CD4-positive, alpha-beta T cell (primary cell): Measurements from ENCODE around the gene UBXN11. TPM values are rescaled to one million over a fixed set of nuclear protein-coding genes. Genes with fewer than 3 reads are reported as not detected.

Experiments
- ATAC-seq: fragments of 200-7000 bp; cut with Tn5 transposase; one replicate; pipeline ENCODE4 v1.10.0; 2022; ENCODE audit warnings: mild to moderate bottlenecking; ENCODE audit not compliant: poor library complexity
- CTCF ChIA-PET: fragments of 350-600 bp; sonication (Branson Sonifier 250); formaldehyde crosslinking; loops from one replicate; lab custom pipeline; 2021; ENCODE audit warnings: antibody characterized with exemption, inconsistent platforms; lab: Charles Lee
- POLR2A ChIA-PET: fragments of 350-600 bp; sonication (Branson Sonifier 250); formaldehyde crosslinking; loops from one replicate; lab custom pipeline; 2021; ENCODE audit warnings: antibody characterized with exemption, inconsistent platforms; lab: Charles Lee
- DNase-seq, 14 experiments: peaks; one replicate each; pipeline ENCODE4 v3.0.0-alpha.2; 2013 to 2020; ENCODE audit warnings: mixed read lengths in 2 of 14
- H3K27ac ChIP-seq, 2 donors: one replicate each; pipeline versions ENCODE4 v1.5.1 to v1.7.0; 2013; ENCODE audit warnings: low read length in 2 of 2, low read depth in 1 of 2, mild to moderate bottlenecking in 1 of 2
- H3K27me3 ChIP-seq, 2 experiments: 1 replicate in 1 of 2; 2 replicates in 1 of 2; pipeline versions ENCODE4 v1.6.1 to v1.7.0; 2013; ENCODE audit warnings: low read length in 2 of 2, control low read depth in 1 of 2, mild to moderate bottlenecking in 1 of 2, moderate library complexity in 1 of 2; ENCODE audit not compliant: insufficient read depth in 2 of 2, control insufficient read depth in 1 of 2
- H3K36me3 ChIP-seq: one replicate; pipeline ENCODE4 v1.6.1; 2013; ENCODE audit warnings: low read length, control low read depth; ENCODE audit not compliant: insufficient read depth
- H3K4me1 ChIP-seq: one replicate; pipeline ENCODE4 v1.6.1; 2013; ENCODE audit warnings: low read length, control low read depth; ENCODE audit not compliant: insufficient read depth
- H3K4me3 ChIP-seq: one replicate; pipeline ENCODE4 v1.5.1; 2013; ENCODE audit warnings: mild to moderate bottlenecking, low read length, moderate library complexity
- H3K9me3 ChIP-seq, 2 experiments: 1 replicate in 1 of 2; 2 replicates in 1 of 2; pipeline versions ENCODE4 v1.6.1 to v1.7.0; 2013; ENCODE audit warnings: low read length in 2 of 2, mild to moderate bottlenecking in 2 of 2, control low read depth in 1 of 2, moderate library complexity in 1 of 2; ENCODE audit not compliant: control insufficient read depth in 1 of 2, insufficient read depth in 1 of 2
- H3K27ac Mint-ChIP-seq: one replicate; pipeline ENCODE4 v1.8.0; 2020; ENCODE audit warnings: mixed read lengths
- H3K27me3 Mint-ChIP-seq: one replicate; pipeline ENCODE4 v1.8.0; 2021; ENCODE audit warnings: mixed read lengths
- H3K36me3 Mint-ChIP-seq: one replicate; pipeline ENCODE4 v1.8.0; 2021; ENCODE audit warnings: low read depth, mixed read lengths
- H3K4me1 Mint-ChIP-seq: one replicate; pipeline ENCODE4 v1.8.0; 2021; ENCODE audit warnings: low read depth, mixed read lengths
- H3K4me3 Mint-ChIP-seq: one replicate; pipeline ENCODE4 v1.8.0; 2020; ENCODE audit warnings: mild to moderate bottlenecking, mixed read lengths
- H3K9me3 Mint-ChIP-seq: one replicate; pipeline ENCODE4 v1.8.0; 2020; ENCODE audit warnings: mixed read lengths
- CTCF ChIP-seq: fragments of 200-600 bp; IDR thresholded peaks from one replicate; pipeline ENCODE4 v1.8.0; 2022; ENCODE audit warnings: antibody characterized with exemption, mild to moderate bottlenecking
- intact Hi-C, 2 experiments: fragments of 100-400 bp; cut with DNase I in 1 of 2; cut with micrococcal nuclease in 1 of 2; formaldehyde crosslinking; loops; one replicate each; pipeline versions ENCODE4 v1.15.1 to v1.9.0; 2023 to 2025; cut with DNase I, micrococcal nuclease
- total RNA-seq, 174 experiments: library from RNA in 2 of 174; stranded (reverse) in 2 of 174; gene quantifications; one replicate each; pipeline ENCODE4 v1.2.3 and lab custom pipeline; 2021 to 2026

Gene UBXN11
- total RNA-seq, 2 experiments from 2014 or later: 39.3 to 42.3 TPM

DNA sequence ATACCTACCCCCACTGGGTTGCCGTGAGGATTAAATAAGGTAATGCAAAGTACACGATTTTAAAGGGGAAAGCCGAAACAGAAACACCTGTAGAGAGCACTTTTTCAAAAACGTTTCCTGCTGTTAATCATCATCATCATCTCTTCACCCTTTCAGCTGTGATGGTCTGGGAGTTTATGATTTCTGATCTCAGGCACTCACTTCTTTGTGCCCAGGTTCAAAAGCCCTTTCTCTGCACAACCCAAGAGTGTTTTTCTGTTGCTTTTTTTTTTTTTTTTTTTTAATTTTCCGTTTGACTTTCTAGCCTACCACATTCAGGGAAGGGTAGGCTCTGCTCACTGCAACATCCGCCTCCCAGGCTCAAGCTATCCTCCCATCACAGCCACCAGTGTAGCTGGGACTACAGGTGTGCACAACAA lies 936 bp upstream of the UBXN11 start:
- ATAC-seq (peak; percentile 31), DNase-seq (peak in 4 of 14 experiments; percentile 60 to 74 (median 64))
- no peak for TF ChIP-seq CTCF
- Histone ChIP-seq H3K27ac (peak overlapping the region; percentile 42 to 61), H3K36me3 (no peaks in the 10 kb centered on the region), H3K4me3 (peak overlapping the region; percentile 77), H3K27me3 (no peaks in the 10 kb centered on the region), H3K4me1 (peaks cover 41% of the 10 kb centered on the region), H3K9me3 (no peaks in the 10 kb centered on the region)
- Mint-ChIP-seq H3K4me1 (peaks cover 41% of the 10 kb centered on the region), H3K27ac (peak overlapping the region; percentile 87), H3K4me3 (peak overlapping the region; percentile 84), H3K36me3 (no peaks in the 10 kb centered on the region), H3K9me3 (no peaks in the 10 kb centered on the region), H3K27me3 (no peaks in the 10 kb centered on the region)
- ChIA-PET CTCF (interaction anchor here (0.7 to 5.1 kb wide), 10 partner anchors 8 to 110 kb away, joined by 3 to 33 read pairs (median 8); partner anchors contain the start of genes CD52, CEP85 and SH3BGRL3), POLR2A (interaction anchor here (0.7 to 8.5 kb wide), 9 partner anchors 8 to 1039 kb away, joined by 3 to 270 read pairs (median 12); partner anchors contain the start of genes CD52, HMGN2 and SH3BGRL3)
- intact Hi-C loops: loop anchor here in 1 of 2 experiments (1.0 kb wide), 2 partner anchors 8 to 23 kb away; no protein-coding TSS in a partner anchor

GRCh38 chr1:26305667-26306289 lies 658 bp downstream of the UBXN11 start:
- Histone ChIP-seq H3K27ac (peak overlapping the region; percentile 65 to 67), H3K4me1 (peaks cover 43% of the 10 kb centered on the region), H3K36me3 (no peaks in the 10 kb centered on the region), H3K4me3 (peak overlapping the region; percentile 77), H3K9me3 (no peaks in the 10 kb centered on the region), H3K27me3 (no peaks in the 10 kb centered on the region)
- no peaks in the 10 kb centered on the region for H3K27me3 Mint-ChIP-seq
- TF ChIP-seq CTCF: no peak
- no peaks in the 10 kb centered on the region for H3K9me3 Mint-ChIP-seq
- DNase-seq (no peak), ATAC-seq (no peak)
- peaks cover 33% of the 10 kb centered on the region for H3K4me1 Mint-ChIP-seq
- peak overlapping the region; percentile 94 for H3K4me3 Mint-ChIP-seq
- CTCF ChIA-PET: interaction anchor here (0.5 to 2.6 kb wide), 7 partner anchors 16 to 111 kb away, joined by 3 to 9 read pairs (median 7); partner anchors contain the start of gene SH3BGRL3
- intact Hi-C loops: loop anchor here in 1 of 2 experiments (1.0 kb wide), 1 partner anchor 16 kb away; no protein-coding TSS in a partner anchor
- POLR2A ChIA-PET: interaction anchor here (1.0 to 8.5 kb wide), 6 partner anchors 8 to 104 kb away, joined by 4 to 270 read pairs (median 12); partner anchors contain the start of gene CD52
- no peaks in the 10 kb centered on the region for H3K36me3 Mint-ChIP-seq
- H3K27ac Mint-ChIP-seq: peak overlapping the region; percentile 87

DNA sequence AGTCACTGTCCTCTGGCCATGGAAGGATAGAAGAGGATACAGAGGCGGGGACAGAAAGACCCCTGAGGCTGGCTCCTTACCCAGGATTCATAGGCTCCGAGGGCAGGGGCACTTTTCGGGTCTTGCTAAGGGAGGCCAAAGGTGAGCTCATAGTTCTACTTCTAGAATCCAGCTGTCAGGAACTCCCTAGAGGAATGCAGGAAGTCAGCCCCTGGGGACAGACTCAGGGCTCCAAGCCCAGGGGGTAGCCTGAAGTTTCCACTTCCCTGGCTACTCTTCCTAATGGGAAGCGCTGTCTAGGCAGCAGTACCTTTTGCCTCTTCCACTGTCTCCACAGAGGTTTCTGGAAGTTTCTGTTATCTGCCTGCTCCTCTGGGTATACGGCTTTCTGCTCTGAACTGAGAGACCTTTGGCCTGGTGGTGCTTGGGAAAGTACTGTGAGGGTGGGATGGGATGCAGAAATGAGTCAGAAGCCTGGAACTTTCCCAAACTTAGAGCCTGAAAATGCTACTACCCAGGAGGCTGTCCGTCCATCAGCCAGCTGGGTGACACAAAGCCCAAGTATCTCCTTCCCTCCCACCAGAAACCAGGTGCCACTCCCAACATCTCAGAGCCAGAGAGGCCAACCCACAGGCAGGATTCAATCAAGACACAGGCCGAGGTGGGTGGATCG lies 3.6 kb downstream of the UBXN11 start:
- no peaks in the 10 kb centered on the region for H3K27me3 Mint-ChIP-seq
- peaks cover 34% of the 10 kb centered on the region for H3K4me1 ChIP-seq
- H3K27ac ChIP-seq: no peak overlapping the region
- no peak overlapping the region for H3K27ac Mint-ChIP-seq
- H3K4me3 ChIP-seq: no peak overlapping the region
- no peak for TF ChIP-seq CTCF
- H3K4me1 Mint-ChIP-seq: peaks cover 32% of the 10 kb centered on the region
- H3K36me3 ChIP-seq: no peaks in the 10 kb centered on the region
- H3K27me3 ChIP-seq: no peaks in the 10 kb centered on the region
- H3K9me3 Mint-ChIP-seq: no peaks in the 10 kb centered on the region
- no peaks in the 10 kb centered on the region for H3K36me3 Mint-ChIP-seq
- intact Hi-C loops: loop anchor here in 1 of 2 experiments (1.0 kb wide), 1 partner anchor 13 kb away; no protein-coding TSS in a partner anchor
- ChIA-PET POLR2A (interaction anchor here (1.5 kb wide), 1 partner anchor 14 kb away, joined by 6 read pairs; no protein-coding TSS in a partner anchor), CTCF (interaction anchor here (0.8 kb wide), 1 partner anchor 18 kb away, joined by 3 read pairs; no protein-coding TSS in a partner anchor)
- no peak overlapping the region for H3K4me3 Mint-ChIP-seq
- no peaks in the 10 kb centered on the region for H3K9me3 ChIP-seq
- no peak for DNase-seq
- no peak for ATAC-seq
